Measurements from ENCODE around the gene TOGARAM2.

Gene TOGARAM2

DNA sequence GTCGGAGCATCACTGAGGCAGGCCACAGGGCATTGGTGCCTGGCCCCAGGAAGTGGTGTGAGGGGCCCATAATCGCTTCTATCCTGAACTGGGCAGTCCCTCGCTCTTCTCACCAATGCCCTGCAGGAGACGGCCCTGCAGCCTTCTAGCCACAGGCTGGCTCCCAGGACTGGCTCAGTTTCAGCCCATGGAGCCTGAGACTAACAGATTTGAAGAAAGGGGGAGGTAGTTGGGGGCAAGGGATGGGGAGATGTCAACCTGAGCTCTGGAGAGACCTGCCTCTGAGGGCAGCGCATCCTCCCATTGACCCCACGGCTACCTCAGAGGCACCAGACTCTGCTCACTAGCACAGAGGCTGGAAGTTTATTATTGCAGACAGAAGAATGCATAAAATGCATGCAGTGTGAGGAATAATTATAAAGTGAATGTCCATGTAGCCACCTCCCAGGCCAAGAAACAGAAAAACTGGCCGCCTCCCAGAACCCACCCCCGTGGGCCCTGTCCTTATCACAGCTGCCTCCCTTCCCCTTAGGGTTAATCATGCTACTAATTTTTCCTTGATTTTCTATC, 1.4 kb downstream of the TOGARAM2 start:
- no peak overlapping the region for H3K4me3 ChIP-seq (ENCODE audit: low read depth, low read length)
- no peaks in the 10 kb centered on the region for H3K27me3 ChIP-seq
- H3K4me1 ChIP-seq, result peaks cover 18% of the 10 kb centered on the region
- no peaks in the 10 kb centered on the region for H3K9me3 ChIP-seq
- no peak for TF ChIP-seq CTCF (IDR thresholded peaks at IDR 0.05; ENCODE audit: low read depth, low read length)
- DNase-seq, result no peak
- H3K36me3 ChIP-seq, result no peaks in the 10 kb centered on the region

GRCh38 chr2:28986429-28986828, 5.3 kb downstream of the TOGARAM2 start:
- H3K36me3 ChIP-seq, result no peaks in the 10 kb centered on the region
- H3K4me1 ChIP-seq, result peaks cover 3% of the 10 kb centered on the region; the same call in 1 of the 2 replicates
- no peak overlapping the region for H3K4me3 ChIP-seq (ENCODE audit: low read depth, low read length)
- H3K9me3 ChIP-seq, result no peaks in the 10 kb centered on the region
- no peaks in the 10 kb centered on the region for H3K27me3 ChIP-seq
- TF ChIP-seq CTCF (IDR thresholded peaks at IDR 0.05; ENCODE audit: low read depth, low read length), result no peak
- no peak for DNase-seq

DNA sequence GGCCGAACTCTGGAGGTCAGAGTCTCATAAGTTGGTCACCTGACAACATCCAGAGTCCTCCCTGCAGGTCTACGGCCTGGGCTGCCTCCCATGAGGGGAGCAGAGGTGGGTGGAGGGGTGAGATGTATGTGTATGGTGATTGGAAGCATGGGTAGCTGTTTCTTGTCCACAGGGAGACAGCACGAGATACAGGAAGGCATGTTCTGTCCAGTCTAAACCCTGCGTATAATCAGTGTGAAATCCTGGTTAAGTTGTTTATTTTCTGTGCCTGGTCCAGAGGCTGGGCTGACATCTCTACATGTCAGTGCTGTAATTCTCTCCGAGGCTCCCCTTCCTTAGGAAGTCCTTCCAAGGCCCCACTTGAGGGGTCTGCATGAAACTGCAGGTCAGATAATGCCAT, 8.9 kb downstream of the TOGARAM2 start:
- no peak for DNase-seq
- Histone ChIP-seq H3K4me3 (ENCODE audit: low read depth, low read length) (no peak overlapping the region), H3K4me1 (no peaks in the 10 kb centered on the region), H3K27me3 (no peaks in the 10 kb centered on the region), H3K36me3 (no peaks in the 10 kb centered on the region), H3K9me3 (no peaks in the 10 kb centered on the region)
- TF ChIP-seq CTCF (IDR thresholded peaks at IDR 0.05; ENCODE audit: low read depth, low read length), result no peak

DNA sequence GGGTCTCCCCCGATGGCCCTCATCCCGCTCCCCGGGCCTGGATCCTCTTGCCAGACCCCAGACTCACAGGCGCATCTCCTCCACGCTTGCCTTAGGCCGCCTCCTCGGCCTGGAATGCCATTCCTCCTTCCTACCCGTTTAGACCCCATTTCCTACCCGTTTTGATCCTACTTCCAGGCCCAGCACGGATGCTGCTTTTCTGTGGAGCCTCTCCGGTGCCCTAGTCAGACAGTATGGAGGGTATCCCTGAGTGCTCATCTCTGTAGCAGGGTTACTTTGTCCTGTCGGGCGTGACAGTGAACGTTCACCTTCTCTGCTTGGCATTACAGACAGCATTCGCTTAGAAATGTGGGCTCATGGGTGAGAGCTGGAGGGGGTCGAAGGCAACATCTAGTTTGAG, 9.3 kb downstream of the TOGARAM2 start:
- Histone ChIP-seq H3K36me3 (no peaks in the 10 kb centered on the region), H3K9me3 (no peaks in the 10 kb centered on the region), H3K4me3 (ENCODE audit: low read depth, low read length) (no peak overlapping the region), H3K4me1 (no peaks in the 10 kb centered on the region), H3K27me3 (no peaks in the 10 kb centered on the region)
- no peak for TF ChIP-seq CTCF (IDR thresholded peaks at IDR 0.05; ENCODE audit: low read depth, low read length)
- DNase-seq, result no peak

GRCh38 chr2:28991021-28991420, 9.9 kb downstream of the TOGARAM2 start:
- H3K9me3 ChIP-seq, result no peaks in the 10 kb centered on the region
- DNase-seq, result no peak

More at GRCh38 chr2:28991021-28991420, 9.9 kb downstream of the TOGARAM2 start:
- Histone ChIP-seq H3K4me1 (no peaks in the 10 kb centered on the region), H3K27me3 (no peaks in the 10 kb centered on the region), H3K4me3 (ENCODE audit: low read depth, low read length) (no peak overlapping the region), H3K36me3 (no peaks in the 10 kb centered on the region)
- TF ChIP-seq CTCF (IDR thresholded peaks at IDR 0.05; ENCODE audit: low read depth, low read length), result no peak

Measured in BE2C (cell line).